ENCODE measurements around the gene SMPD3. TPM values are rescaled to one million over a fixed set of nuclear protein-coding genes. Genes with fewer than 3 reads are reported as not detected.

Gene SMPD3
- total and polyA plus RNA-seq, 9 of the 15 experiments (the other 6 are each of a cell fraction or from before 2014, with no cell fraction given), result 0.03 to 1.2 (median 0.18) TPM

DNA sequence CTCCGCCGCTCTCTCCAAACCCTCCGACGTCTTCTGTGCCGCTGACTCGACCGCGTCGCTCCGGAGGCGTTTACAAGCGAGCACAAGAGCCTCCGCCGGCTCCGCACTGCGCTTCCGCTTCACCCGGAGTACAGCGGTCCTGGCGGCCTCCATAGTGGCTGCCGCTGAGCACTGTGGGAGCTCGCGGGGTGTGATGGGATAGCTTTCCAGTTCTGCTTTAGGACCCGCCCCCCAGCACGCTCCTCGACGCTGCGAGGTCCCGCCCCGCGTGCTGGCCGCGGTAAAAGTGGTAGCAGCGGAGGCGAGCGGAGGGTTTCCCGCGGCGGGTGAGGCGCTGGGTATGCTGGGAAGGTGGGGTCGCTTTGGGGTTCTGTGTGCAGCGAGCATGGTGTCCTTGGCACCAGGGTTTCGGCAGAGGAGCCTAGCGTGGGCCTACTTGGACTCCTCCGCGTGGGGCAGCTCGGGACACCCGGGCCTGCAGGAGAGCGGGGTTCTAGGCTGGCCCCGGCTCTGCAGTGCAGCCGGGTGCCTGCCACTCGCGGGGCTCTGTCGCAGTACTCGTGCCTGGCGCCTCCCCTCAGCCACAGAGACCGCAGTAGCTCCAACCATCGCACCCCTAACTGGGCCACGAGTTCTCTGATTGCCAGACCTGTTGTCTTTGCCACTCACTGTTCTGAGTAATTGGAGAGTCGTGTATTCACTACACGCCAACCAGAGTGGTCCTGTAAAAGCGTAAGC is 137.4 kb downstream of the SMPD3 start, which contains the start of the genes PRMT7 and SLC7A6OS (continued):
- TF ChIP-seq ZFPM2 (CRISPR knock-in tag; IDR thresholded peaks at IDR 0.05) (no peak), SMAD2 (IDR thresholded peaks at IDR 0.05; ENCODE audit: low read depth, low read length) (no peak), CHD4 (IDR thresholded peaks at IDR 0.05; ENCODE audit: insufficient read depth, insufficient replicate concordance, low read depth, low read length, poor library complexity, severe bottlenecking) (no peak), ZNF146 (CRISPR knock-in tag; IDR thresholded peaks at IDR 0.05; ENCODE audit: unreplicated experiment) (peak; percentile 14), NFIX (CRISPR knock-in tag; IDR thresholded peaks at IDR 0.05; ENCODE audit: low read depth) (no peak), HMGN3 (IDR thresholded peaks at IDR 0.05; ENCODE audit: borderline replicate concordance, extremely low read depth, insufficient read length, low read depth, low read length) (no peak), HNRNPL (IDR thresholded peaks at IDR 0.05; ENCODE audit: low read depth, low read length) (peak; percentile 65; the same call in 1 of the 2 replicates), CEBPB (tag; IDR thresholded peaks at IDR 0.05) (no peak), TBL1XR1 (IDR thresholded peaks at IDR 0.05; ENCODE audit: low read length in 2 of 2) (no peak), SRSF7 (optimal IDR thresholded peaks at IDR 0.05; ENCODE audit: low read depth, low read length) (no peak), PCBP2 (IDR thresholded peaks at IDR 0.05; ENCODE audit: low read depth, low read length, poor library complexity, severe bottlenecking) (no peak), FOXJ3 (CRISPR knock-in tag; IDR thresholded peaks at IDR 0.05) (no peak), HDAC2 (IDR thresholded peaks at IDR 0.05) (peak; percentile 79), ZNF175 (CRISPR knock-in tag; IDR thresholded peaks at IDR 0.05; ENCODE audit: low read depth) (peak; percentile 26; the same call in 1 of the 2 replicates), MAFK (IDR thresholded peaks at IDR 0.05; ENCODE audit: low read length) (no peak), RFX1 (IDR thresholded peaks at IDR 0.05) (no peak), ZNF197 (CRISPR knock-in tag; IDR thresholded peaks at IDR 0.05; ENCODE audit: low read depth) (peak; percentile 56; the same call in 1 of the 2 replicates), ZNF224 (CRISPR knock-in tag; IDR thresholded peaks at IDR 0.05) (peak; percentile 65; the same call in 1 of the 2 replicates)
- TF ChIP-seq, protein P1, sequence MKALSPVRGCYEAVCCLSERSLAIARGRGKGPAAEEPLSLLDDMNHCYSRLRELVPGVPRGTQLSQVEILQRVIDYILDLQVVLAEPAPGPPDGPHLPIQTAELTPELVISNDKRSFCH (CRISPR knock-in tag; IDR thresholded peaks at IDR 0.05), result no peak
- TF ChIP-seq, protein P1 (tag; IDR thresholded peaks at IDR 0.05), result no peak
- TF ChIP-seq, protein P2, sequence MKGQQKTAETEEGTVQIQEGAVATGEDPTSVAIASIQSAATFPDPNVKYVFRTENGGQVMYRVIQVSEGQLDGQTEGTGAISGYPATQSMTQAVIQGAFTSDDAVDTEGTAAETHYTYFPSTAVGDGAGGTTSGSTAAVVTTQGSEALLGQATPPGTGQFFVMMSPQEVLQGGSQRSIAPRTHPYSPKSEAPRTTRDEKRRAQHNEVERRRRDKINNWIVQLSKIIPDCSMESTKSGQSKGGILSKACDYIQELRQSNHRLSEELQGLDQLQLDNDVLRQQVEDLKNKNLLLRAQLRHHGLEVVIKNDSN (CRISPR knock-in tag; IDR thresholded peaks at IDR 0.05), result no peak; the same call in 1 of the 2 replicates
- TF ChIP-seq, protein P3, sequence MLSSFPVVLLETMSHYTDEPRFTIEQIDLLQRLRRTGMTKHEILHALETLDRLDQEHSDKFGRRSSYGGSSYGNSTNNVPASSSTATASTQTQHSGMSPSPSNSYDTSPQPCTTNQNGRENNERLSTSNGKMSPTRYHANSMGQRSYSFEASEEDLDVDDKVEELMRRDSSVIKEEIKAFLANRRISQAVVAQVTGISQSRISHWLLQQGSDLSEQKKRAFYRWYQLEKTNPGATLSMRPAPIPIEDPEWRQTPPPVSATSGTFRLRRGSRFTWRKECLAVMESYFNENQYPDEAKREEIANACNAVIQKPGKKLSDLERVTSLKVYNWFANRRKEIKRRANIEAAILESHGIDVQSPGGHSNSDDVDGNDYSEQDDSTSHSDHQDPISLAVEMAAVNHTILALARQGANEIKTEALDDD (IDR thresholded peaks at IDR 0.05), result no peak
- TF ChIP-seq, protein P4, sequence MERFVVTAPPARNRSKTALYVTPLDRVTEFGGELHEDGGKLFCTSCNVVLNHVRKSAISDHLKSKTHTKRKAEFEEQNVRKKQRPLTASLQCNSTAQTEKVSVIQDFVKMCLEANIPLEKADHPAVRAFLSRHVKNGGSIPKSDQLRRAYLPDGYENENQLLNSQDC (CRISPR knock-in tag; IDR thresholded peaks at IDR 0.05), result 0 out of 2 replicates have a peak, but pooled peaks have one; percentile 65
- TF ChIP-seq, protein P5, sequence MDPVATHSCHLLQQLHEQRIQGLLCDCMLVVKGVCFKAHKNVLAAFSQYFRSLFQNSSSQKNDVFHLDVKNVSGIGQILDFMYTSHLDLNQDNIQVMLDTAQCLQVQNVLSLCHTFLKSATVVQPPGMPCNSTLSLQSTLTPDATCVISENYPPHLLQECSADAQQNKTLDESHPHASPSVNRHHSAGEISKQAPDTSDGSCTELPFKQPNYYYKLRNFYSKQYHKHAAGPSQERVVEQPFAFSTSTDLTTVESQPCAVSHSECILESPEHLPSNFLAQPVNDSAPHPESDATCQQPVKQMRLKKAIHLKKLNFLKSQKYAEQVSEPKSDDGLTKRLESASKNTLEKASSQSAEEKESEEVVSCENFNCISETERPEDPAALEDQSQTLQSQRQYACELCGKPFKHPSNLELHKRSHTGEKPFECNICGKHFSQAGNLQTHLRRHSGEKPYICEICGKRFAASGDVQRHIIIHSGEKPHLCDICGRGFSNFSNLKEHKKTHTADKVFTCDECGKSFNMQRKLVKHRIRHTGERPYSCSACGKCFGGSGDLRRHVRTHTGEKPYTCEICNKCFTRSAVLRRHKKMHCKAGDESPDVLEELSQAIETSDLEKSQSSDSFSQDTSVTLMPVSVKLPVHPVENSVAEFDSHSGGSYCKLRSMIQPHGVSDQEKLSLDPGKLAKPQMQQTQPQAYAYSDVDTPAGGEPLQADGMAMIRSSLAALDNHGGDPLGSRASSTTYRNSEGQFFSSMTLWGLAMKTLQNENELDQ (CRISPR knock-in tag; IDR thresholded peaks at IDR 0.05; ENCODE audit: borderline replicate concordance), result peak; percentile 77; the same call in 1 of the 2 replicates
